ENCODE measurements around the gene CDK5RAP2.

CDK5RAP2 gene

DNA sequence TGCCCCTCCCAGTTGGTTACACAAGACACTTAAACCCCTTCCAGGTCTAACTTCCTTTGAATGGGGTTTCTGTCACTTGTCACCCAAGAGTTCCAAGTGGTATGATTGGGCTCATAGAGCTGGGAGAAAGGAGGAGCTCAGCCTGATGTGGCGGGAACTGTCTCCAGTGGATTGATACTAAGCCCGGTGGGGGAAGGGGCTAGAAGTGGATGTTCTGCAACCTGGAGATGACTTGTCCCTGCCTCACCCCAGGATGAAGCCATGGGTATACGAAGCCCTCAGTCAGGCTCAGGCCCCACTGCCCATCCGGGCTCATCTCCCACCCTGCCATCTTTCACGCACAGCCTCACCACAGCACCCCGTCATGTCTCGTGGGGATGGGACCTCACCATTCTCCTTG, 203.9 kb downstream of the CDK5RAP2 start:
- no peak for DNase-seq

DNA sequence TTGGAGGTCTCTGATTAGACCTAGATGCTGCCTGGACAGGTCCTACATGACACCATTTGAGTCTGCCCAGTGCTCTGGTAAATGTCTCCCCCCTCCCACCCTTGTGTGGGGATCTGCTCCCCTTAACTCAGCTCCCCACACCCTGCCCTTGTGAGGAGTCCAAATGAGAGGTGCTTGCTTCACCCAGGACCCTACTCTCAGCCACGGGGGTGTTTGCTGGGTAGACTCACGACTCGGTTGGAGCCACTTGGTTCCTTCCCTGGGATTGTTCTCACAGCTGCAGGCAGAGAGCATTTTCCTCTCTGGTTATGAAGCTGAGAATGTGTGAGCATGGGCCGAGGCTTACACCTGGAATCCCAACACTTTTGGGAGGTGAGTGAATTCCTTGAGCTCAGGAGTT, 204.7 kb downstream of the CDK5RAP2 start:
- DNase-seq = no peak

DNA sequence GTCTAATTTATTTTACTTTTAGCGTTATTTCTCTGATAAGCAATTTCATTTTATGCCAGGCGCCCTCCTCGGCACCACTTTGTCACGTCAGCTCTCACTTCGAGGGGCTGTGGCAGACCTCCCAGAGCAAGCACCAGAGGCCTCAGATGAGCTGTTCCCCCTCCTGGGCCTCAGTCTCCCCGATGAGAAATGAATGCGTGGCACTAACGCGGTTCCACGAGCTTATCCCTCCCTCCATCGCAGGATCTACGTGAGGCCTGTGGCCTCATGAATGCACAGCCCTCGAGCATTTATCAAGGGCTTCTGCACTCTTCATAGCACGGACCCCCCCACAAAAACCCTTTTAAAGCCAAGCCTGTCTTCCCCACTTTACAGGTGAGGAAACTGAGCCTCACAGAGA, 205.2 kb downstream of the CDK5RAP2 start:
- no peak for DNase-seq

DNA sequence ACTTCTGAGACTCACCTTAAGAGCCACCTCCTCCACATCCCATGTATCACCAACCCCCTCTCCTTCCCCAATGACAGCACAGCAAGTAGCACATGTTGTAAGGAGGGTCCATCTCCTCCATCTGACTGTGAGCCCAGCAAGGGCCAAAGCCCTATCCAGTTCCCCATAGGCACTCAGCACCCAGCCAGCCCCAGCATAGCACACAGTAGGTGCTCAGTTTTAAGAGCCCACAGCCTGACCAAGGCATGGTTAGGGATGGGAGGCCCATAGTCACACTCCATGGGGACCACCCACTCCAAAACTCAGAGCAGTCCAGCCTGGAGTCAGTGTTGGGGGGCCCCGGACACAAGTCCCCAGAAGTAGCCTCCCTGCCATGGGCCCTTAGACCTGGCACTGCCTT, 205.7 kb downstream of the CDK5RAP2 start:
- DNase-seq = no peak

DNA sequence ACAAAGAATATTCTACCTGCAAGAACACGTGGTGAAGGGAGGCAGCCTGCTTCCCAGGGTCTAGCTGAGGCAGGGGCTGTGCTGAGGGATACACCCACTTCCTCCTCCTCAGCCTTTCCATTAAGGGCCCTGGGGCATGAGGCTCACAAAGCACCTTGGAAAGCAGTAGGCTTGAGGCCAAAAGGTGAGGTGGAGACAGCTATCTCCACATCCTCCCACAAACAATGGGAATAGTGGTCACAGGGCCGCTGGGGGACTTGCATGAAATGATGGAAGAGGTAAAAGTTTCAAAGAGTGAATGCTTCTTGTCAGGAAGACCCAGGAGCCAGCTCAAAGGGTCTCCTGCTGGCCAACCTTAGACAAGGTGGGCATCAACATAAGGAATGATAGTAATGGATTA, 207.9 kb downstream of the CDK5RAP2 start:
- no peak for DNase-seq

DNA sequence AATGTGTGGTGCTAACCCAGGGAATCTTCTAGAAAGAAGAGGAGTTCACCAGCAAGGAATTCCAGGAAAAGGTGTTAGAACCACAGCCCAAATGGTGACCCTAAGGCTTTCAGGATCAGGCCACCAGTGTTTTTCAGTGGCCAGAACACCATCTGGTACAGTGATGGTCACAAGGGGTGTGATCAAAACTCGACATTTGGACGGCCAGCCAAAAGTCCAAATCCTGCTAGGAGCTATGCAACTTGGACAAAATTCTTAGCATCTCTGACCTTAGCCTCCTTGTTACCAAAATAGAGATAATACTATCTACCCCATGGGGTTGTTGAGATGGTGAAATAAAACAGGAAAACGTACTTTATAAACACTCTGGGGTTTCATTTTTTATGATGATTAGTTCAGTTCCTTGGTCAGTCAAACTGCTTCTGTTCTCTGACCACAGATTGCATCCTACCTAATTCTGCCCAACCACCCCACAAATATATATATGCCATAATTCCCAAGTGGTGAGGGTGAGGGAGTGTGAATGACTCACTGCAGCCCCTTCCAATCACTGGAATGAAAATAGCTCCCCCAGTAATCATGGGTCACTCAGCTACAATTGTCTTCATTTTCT, 210.3 kb downstream of the CDK5RAP2 start:
- no peak for DNase-seq

DNA sequence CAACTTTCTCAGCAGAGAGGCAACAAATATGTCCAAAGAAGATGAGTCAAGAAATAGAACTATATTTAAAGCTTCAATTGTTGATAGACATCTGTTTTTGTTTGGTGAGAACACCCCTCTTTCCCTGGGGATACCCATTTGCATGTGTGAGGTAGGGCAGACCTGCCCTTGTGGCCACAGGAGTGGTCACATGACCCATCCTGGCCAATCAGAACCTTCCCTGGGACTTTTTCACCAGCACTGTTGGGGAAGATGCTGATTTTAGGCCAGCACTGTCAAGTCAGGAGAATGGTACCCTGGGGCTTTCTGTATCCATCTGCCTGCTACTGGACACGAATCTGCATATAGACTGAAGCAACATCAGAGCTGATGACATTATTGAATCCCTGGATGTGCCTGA, 211.2 kb downstream of the CDK5RAP2 start:
- no peak for DNase-seq

DNA sequence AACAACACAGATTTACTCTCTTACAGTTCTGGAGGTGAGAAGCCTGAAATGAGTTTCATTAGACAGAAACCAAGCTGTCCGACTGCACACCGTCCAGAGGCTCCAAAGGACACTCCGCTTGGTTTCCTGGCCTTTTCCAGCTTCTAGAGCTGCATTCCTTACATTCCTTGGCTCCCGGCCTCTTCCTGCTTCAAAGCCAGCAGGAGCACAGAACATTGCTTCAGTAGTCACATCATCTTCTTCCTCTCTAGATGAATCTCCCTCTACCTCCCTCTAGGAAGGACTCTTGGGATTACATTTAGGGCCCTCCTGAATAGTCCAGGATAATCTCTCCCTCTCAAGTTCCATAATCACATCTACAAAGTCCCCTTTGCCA, 213.3 kb downstream of the CDK5RAP2 start:
- no peak for DNase-seq

DNA sequence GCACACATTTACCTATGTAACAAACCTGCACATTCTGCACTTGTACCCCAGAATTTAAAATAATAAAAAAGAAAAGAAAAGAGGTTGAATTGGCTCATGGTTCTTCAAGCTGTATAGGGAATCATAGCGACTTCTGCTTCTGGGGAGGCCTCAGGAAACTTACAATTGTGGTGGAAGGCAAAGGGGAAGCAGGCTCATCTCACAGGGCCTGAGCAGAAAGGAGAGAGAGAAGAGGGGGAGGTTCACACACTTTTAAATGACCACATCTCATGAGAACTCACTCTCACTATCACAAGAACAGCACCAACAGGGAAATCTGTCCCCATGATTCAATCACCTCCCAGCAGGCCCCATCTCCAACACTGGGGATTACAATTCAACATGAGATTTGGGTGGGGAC, 214.6 kb downstream of the CDK5RAP2 start:
- DNase-seq = no peak

DNA sequence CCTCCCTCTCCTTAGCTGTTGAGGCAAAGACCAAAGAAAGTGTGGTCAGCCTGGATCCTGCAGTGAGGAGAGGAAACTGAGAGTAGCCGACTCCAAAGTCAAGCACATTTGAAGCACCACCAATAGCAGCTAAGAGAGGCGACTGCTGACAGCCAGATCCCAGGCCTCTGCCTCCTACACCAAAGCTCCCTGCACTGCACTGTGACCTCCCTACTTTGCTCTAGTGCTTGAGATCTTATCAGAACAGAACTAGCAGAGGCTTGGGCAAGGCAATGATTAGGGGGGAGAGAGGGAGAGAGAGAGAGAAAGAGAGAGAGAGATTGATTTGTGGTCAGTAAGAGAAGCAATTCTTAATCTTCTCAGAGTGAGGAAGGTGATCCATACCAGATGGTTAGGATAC, 216.3 kb downstream of the CDK5RAP2 start:
- no peak for DNase-seq

DNA sequence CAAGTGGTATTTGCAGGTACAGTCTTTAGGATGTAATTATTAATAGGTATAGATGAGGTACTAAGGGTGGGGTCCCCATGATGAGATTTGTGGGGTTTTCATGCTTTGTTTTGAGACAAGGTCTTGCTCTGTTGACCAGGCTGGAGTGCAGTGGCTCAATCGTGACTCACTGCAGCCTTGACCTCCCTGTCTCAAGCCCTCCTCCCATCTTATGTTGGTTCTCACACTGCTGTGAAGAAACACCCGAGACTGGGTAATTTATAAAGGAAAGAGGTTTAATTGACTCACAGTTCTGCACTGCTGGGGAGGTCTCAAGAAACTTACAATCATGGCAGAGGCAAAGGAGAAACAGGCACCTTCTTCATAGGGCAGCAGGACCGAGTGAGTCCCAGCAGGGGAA, 217.5 kb downstream of the CDK5RAP2 start:
- DNase-seq = no peak

DNA sequence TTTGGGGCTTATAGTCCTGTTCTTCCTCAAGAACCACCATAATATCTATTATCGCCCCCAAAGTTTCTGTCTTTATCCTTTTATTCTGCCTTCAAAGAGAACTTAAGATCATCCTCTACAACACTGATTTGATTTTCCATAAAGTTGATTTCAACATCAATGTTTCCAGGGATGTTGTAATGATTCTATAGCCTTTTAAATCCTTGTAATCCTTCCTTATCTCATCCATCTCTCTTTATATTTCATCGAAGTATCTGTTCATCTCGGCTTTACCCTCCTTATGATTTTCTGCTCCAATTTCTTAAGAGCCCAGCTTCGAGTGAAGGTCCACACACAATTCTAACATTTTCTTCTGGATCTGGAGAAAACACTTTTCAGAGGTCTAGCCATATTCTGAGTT, 218.4 kb downstream of the CDK5RAP2 start:
- DNase-seq = no peak

DNA sequence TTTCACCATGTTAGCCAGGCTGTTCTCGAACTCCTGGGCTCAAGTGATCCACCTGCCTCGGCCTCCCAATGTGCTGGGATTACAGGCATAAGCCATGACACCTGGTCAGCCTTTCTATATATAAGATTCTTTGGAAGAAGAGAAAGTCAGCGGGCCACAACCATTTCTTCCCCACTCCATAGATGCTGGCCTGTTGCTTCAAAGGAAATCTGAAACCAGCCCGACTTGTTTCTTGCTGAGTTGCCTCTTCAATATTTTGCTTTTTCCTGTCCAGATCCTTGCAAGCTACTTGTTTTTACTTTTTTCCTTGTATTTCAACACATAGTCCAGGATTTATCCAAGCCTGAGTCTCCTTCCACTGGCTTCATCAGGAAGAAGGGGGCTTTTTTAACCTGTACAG, 219.5 kb downstream of the CDK5RAP2 start:
- DNase-seq = no peak

DNA sequence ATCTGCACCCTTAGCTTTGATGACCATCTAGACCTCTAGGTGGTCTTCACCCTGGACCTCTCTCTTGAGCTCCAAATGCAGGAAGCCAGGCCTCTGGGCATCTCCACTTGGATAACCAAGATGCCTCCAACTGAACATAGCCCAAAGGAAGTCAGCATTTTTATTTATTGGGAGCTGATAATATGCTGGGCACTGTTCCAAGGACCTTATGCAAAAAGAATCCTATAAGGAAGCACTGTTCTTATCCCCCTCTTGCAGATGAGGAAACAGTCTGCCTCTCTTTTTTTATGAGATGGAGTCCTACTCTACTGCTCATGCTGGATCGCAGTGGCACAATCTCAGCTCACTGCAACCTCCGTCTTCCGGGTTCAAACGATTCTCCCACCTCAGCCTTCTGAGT, 219.9 kb downstream of the CDK5RAP2 start:
- no peak for DNase-seq

DNA sequence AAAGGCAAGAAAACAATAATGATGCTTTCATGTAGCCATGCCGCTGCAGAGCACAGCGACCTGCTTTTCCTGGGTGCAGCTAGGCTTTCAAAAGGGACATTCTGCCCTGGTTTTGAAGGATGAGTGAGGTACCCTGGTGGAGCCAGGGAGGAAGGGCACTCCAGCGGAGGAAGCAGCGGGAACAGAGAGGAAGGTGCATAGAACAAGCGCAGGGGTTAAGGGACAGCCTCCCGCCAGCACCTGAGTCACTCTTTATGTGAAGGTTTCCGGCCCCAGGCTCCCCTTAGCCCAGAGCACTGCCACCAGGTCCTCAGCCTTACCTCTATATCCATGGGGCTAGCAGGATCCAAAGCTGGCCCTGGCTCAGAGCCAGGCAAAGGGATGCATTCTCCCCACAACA, 221.1 kb downstream of the CDK5RAP2 start:
- no peak for DNase-seq

DNA sequence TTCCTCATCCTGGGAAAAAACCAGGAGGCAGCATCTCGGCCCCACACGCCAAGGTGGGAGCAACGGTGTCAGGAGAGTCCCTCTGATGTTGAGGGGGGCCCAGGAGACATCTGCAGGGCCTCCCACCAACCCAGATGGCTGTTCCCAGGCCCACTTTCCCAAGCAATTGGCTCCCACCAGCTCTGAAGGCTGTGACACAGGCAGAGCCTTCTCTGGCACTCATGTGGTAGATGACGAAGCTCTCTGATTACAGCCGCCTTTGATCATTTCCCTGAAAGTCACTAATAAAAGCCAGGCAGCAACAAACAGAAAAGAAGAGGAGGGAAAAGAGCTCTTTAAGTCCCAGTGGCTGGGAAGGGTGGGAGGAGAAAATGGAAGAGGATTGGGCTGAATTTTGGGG, 226.5 kb downstream of the CDK5RAP2 start:
- DNase-seq = no peak

DNA sequence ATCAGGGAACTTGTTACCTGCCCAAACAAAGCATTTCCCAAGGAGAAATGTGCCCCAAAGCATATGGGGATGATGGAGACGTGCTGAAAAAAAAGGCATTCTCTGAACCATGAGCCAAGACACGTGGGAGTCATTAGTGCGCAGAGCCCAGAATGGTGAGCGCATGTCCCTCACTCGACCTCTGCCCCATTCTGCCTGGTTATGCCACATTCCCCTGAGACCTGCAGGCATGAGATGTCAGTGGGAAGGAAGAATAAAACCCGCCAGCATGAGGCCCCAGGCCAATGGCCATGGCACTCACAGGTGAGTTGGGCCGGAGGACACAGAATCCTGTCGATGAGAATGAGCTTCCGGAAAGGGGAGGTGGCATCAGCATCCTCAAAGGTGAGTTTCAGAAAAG, 228.9 kb downstream of the CDK5RAP2 start:
- DNase-seq = no peak

DNA sequence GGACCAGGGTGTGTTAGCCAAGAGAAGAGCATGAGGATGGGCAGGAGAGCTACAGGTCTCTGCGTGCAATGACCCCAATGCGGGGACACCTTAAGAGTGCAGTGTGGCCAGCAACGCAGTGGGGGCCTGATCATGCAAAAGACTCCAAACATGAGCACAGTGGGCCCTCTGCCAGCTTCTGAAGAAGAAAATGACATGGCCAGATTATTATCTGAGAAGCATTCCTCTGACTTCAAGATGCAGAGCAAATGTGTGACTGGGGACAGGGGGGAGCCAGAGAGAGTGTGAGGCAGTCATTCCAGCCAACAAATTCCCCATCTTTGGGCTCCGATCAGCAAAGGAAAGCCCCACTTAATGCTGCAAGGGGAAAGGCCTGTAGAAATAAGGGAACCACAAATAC, 229.4 kb downstream of the CDK5RAP2 start:
- no peak for DNase-seq

DNA sequence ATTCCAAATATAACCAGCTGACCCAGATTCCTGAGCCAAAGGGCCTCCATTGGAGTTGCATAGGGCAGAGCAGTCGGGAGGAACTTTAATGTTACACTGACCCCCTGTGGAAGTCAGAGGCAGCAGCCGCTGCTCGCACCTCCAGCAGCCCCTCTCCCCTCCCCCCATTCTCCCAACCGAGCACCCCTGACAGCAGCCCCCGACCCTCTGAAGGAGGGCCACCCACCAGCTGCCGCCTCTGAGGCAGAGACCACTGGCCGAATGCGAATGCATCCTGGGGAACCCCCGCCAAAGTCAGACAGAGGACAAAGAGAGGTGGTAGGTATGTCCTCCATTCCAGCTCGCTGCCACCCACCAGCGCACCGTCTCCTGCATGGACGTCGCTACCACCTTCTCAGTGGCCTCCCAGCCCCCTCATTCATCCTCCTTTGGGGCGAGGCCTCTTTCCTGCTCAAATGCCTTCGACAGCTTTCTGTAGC, 231.0 kb downstream of the CDK5RAP2 start:
- DNase-seq = no peak

DNA sequence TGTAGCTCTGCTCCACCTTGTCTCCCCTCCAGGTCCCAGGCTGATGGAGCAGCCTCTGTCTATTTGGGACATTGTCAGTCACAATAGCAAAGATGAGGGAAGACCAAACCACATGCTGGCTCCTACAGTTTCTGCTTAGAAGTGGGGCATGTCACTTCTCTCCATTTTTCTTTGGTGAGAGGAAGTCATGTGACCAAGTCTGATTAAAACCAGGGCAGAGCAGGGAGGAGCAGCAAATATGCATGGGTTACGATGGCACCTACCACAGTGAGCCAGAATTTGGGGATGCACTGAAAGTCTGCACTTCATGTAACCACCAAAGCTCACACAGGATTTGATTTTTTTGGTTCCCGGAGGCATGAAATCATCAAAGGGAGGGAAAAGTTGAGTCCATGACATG, 234.6 kb downstream of the CDK5RAP2 start:
- no peak for DNase-seq

DNA sequence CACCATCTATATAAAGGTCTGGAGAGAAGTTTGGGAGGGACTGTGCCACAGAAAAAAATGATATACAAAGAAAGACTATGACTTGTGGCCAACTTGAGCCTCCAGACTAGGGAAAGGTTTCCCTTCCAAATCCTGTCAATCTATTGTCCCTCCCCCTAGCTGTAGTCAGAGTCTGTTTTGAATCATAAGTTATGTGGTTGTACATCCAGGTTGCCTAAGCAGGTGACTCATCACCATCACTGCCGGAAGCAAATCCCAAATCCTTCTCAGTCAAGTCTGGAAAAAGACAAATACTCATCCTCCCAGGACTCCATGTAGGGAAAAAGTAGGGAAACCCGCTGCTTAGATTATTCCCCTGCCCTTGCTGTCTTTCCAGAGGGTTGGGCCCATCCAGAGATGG, 235.7 kb downstream of the CDK5RAP2 start:
- no peak for DNase-seq

DNA sequence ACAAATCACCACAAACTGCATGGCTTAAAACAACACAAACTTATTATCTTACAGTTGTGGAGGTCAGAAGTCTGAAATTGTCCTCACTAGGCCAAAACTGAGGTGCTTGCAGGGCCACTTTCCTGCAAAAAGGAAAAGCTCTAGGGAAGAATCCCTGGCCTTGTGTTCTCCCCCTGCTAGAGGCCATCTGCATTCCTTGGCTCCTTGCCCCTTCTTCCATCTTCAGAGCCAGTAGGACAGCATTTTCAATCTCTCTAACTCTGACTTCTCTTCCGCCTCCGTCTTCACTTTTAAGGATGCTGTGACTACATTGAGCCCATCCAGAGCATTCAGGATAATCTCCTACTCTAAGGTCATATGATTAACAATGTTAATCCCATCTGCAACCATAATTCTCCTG, 236.6 kb downstream of the CDK5RAP2 start:
- no peak for DNase-seq

Measured in CD4-positive, alpha-beta T cell treated with Interleukin-17A for 4 hours (primary cell).